HFFc6 (cell line): Measurements from ENCODE around the gene NELL2. TPM values are rescaled to one million over a fixed set of nuclear protein-coding genes. Genes with fewer than 3 reads are reported as not detected.

ENCODE experiments used
- DNase-seq: peaks from one replicate; pipeline ENCODE4 v3.0.0-alpha.2; 2018
- H3K27ac Mint-ChIP-seq: 2 replicates; pipeline ENCODE4 v1.8.0; 2020; ENCODE audit warnings: mild to moderate bottlenecking, mixed read lengths
- H3K27me3 Mint-ChIP-seq: 2 replicates; pipeline ENCODE4 v1.8.0; 2021; ENCODE audit warnings: mild to moderate bottlenecking, moderate library complexity, mixed read lengths; ENCODE audit not compliant: insufficient read depth
- H3K36me3 Mint-ChIP-seq: 2 replicates; pipeline ENCODE4 v1.8.0; 2021; ENCODE audit warnings: low read depth, mixed read lengths
- H3K4me1 Mint-ChIP-seq: 2 replicates; pipeline ENCODE4 v1.8.0; 2020; ENCODE audit warnings: low read depth, mixed read lengths
- H3K4me3 Mint-ChIP-seq: 2 replicates; pipeline ENCODE4 v1.8.0; 2020; ENCODE audit warnings: mild to moderate bottlenecking, moderate library complexity, mixed read lengths
- H3K9me3 Mint-ChIP-seq: 2 replicates; pipeline ENCODE4 v1.8.0; 2020; ENCODE audit warnings: mild to moderate bottlenecking, mixed read lengths
- CTCF ChIP-seq: fragments of 200-600 bp; sonication (generic); IDR thresholded peaks from 2 replicates; pipeline ENCODE4 v1.5.0; 2021; ENCODE audit warnings: antibody characterized with exemption, mild to moderate bottlenecking
- total RNA-seq, 6 experiments: library from RNA; stranded (reverse); fragmentation: NEBNext Ultra II Directional; extraction: Animal tissue kit (Norgen Biotek cat#: 25700); gene quantifications; 2 replicates in 1 of 6; 3 replicates in 5 of 6; pipeline ENCODE4 v1.2.3, GENCODE V29; 2021

Gene NELL2
- total RNA-seq, 6 experiments from 2014 or later = not detected

GRCh38 chr12:44654646-44655639, 221.2 kb downstream of the NELL2 start:
- Mint-ChIP-seq H3K4me3 (no peak overlapping the region), H3K27ac (no peak overlapping the region), H3K27me3 (no peaks in the 10 kb centered on the region)

GRCh38 chr12:44653861-44654527, 222.1 kb downstream of the NELL2 start:
- H3K27me3 Mint-ChIP-seq = no peaks in the 10 kb centered on the region
- DNase-seq = no peak
- peaks cover 36% of the 10 kb centered on the region for H3K9me3 Mint-ChIP-seq
- no peaks in the 10 kb centered on the region for H3K36me3 Mint-ChIP-seq
- H3K4me1 Mint-ChIP-seq = no peaks in the 10 kb centered on the region
- H3K27ac Mint-ChIP-seq = no peak overlapping the region
- TF ChIP-seq CTCF = no peak
- H3K4me3 Mint-ChIP-seq = no peak overlapping the region

More at GRCh38 chr12:44654646-44655639, 221.2 kb downstream of the NELL2 start:
- H3K4me1 Mint-ChIP-seq = no peaks in the 10 kb centered on the region
- H3K9me3 Mint-ChIP-seq = peaks cover 38% of the 10 kb centered on the region
- no peak for DNase-seq
- no peak for TF ChIP-seq CTCF
- H3K36me3 Mint-ChIP-seq = no peaks in the 10 kb centered on the region

- DNase-seq = no peak
- no peaks in the 10 kb centered on the region for H3K36me3 Mint-ChIP-seq
- no peak for TF ChIP-seq CTCF
- H3K27ac Mint-ChIP-seq = no peak overlapping the region
- peaks cover 31% of the 10 kb centered on the region for H3K9me3 Mint-ChIP-seq
- no peaks in the 10 kb centered on the region for H3K4me1 Mint-ChIP-seq
- no peak overlapping the region for H3K4me3 Mint-ChIP-seq
- peaks cover 2% of the 10 kb centered on the region; the same call in 1 of the 2 replicates for H3K27me3 Mint-ChIP-seq
These were observed 226.4 kb downstream of the NELL2 start for GRCh38 chr12:44649693-44650092.

- no peak for TF ChIP-seq CTCF
- H3K27ac Mint-ChIP-seq = no peak overlapping the region
- no peaks in the 10 kb centered on the region for H3K36me3 Mint-ChIP-seq
- DNase-seq = no peak
- H3K9me3 Mint-ChIP-seq = peaks cover 23% of the 10 kb centered on the region
- H3K27me3 Mint-ChIP-seq = peaks cover 2% of the 10 kb centered on the region; the same call in 1 of the 2 replicates
- H3K4me1 Mint-ChIP-seq = no peaks in the 10 kb centered on the region
- H3K4me3 Mint-ChIP-seq = no peak overlapping the region
These were observed 228.0 kb downstream of the NELL2 start for GRCh38 chr12:44647917-44648690.

DNA sequence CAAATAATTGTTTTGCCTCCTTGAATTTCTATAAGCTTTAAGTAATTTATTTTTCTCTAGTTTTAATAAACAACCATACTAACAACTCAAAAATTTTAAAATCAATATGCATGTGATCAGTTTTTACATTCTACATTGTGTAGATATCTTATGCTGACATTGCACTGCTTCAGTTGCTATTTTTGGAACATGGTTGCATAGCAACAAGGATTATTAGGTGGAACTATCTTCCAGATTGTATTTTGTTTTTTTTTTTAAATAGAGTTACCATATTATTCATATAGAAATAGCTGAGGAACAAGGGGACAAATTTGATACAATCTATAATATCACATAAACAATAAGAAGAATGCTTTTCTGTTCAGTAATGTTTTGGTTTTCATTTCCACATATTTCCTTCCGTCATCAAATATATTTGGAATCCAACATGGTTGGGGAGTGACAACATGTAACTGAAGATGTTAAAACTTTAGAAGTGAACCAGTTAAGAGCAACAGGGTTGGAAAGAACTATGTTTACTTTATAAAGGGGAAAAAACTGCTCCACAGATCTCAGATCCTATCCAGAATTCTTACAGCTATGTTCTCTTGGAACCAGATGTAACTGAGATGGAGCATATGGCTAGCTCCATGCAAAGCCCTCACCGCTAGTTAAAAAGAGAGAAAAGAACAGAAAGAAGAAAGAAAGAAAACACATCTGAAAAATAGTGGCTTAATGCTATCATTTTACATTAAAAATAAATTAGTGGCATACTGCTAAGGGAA, 235.5 kb downstream of the NELL2 start:
- Mint-ChIP-seq H3K4me3 (no peak overlapping the region), H3K27me3 (no peaks in the 10 kb centered on the region; the same call in 1 of the 2 replicates), H3K9me3 (peaks cover 32% of the 10 kb centered on the region), H3K4me1 (no peaks in the 10 kb centered on the region), H3K36me3 (no peaks in the 10 kb centered on the region), H3K27ac (no peak overlapping the region)
- no peak for DNase-seq
- TF ChIP-seq CTCF = no peak
